ENCODE data around the gene BEGAIN.

- no peak for TF ChIP-seq POLR2AphosphoS5 (IDR thresholded peaks at IDR 0.05; ENCODE audit: low read depth, low read length)
- no peak for TF ChIP-seq POLR2A (IDR thresholded peaks at IDR 0.05; ENCODE audit: low read depth, low read length)
Observed at GRCh38 chr14:100547633-100548294, 39.5 kb downstream of the BEGAIN start.

Measured in GM12892 (cell line).